Ishikawa (cell line): ENCODE results near the gene SCARF2.

Source experiments
- CEBPB ChIP-seq: IDR thresholded peaks from 2 replicates; pipeline ENCODE4 v1.6.1; 2012
- CREB1 ChIP-seq: IDR thresholded peaks from 2 replicates; pipeline ENCODE4 v1.6.1; 2012; ENCODE audit warnings: low read depth
- EGR1 ChIP-seq: IDR thresholded peaks from 2 replicates; pipeline ENCODE4 v1.6.1; 2012
- EP300 ChIP-seq: IDR thresholded peaks from 2 replicates; pipeline ENCODE4 v1.6.1; 2012; ENCODE audit warnings: borderline replicate concordance
- FOXM1 ChIP-seq: IDR thresholded peaks from 2 replicates; pipeline ENCODE4 v1.6.1; 2012; ENCODE audit warnings: low read depth, borderline replicate concordance
- NFIC ChIP-seq: IDR thresholded peaks from 2 replicates; pipeline ENCODE4 v1.6.1; 2012
- RAD21 ChIP-seq: IDR thresholded peaks from 2 replicates; pipeline ENCODE4 v1.6.1; 2012; ENCODE audit warnings: low read depth
- TAF1 ChIP-seq: IDR thresholded peaks from 2 replicates; pipeline ENCODE4 v1.6.1; 2012; ENCODE audit warnings: low read depth, mild to moderate bottlenecking
- TCF12 ChIP-seq: IDR thresholded peaks from 2 replicates; pipeline ENCODE4 v1.6.1; 2012; ENCODE audit warnings: low read depth
- TEAD4 ChIP-seq: IDR thresholded peaks from 2 replicates; pipeline ENCODE4 v1.6.1; 2012
- USF1 ChIP-seq: IDR thresholded peaks from 2 replicates; pipeline ENCODE4 v1.6.1; 2012
- YY1 ChIP-seq: IDR thresholded peaks from 2 replicates; pipeline ENCODE4 v1.6.1; 2012; ENCODE audit warnings: low read depth
- ZBTB7A ChIP-seq: IDR thresholded peaks from 2 replicates; pipeline ENCODE4 v1.6.1; 2012; ENCODE audit warnings: low read depth
- TF ChIP-seq, protein P1 (sequence below): IDR thresholded peaks from 2 replicates; pipeline ENCODE4 v1.6.1; 2012
- TF ChIP-seq, protein P2 (sequence below): IDR thresholded peaks from 2 replicates; pipeline ENCODE4 v1.6.1; 2012; ENCODE audit warnings: low read depth, mild to moderate bottlenecking

The SCARF2 gene

GRCh38 chr22:20386336-20386735 is 51.3 kb downstream of the SCARF2 start:
- TF ChIP-seq EGR1 (no peak), YY1 (no peak), NFIC (no peak), CREB1 (no peak), FOXM1 (no peak), USF1 (no peak), RAD21 (no peak)
- TF ChIP-seq, protein P1, sequence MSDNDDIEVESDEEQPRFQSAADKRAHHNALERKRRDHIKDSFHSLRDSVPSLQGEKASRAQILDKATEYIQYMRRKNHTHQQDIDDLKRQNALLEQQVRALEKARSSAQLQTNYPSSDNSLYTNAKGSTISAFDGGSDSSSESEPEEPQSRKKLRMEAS, result no peak

DNA sequence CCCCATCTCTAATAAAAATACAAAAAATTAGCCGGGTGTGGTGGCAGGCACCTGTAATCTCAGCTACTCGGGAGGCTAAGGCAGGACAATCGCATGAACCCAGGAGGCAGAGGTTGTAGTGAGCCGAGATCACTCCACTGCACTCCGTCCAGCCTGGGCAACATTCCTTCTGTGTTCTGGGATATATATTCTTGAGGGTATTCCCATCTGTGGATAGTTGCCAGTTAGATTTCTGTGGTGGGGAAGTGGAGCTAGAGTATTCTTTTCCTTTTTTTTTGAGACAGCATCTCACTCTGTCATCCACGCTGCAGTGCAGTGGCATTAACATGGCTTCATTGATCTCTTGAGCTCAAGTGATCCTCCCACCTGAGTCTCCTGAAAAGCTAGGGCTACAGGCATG is 52.8 kb downstream of the SCARF2 start:
- TF ChIP-seq TCF12 (no peak), TEAD4 (no peak), RAD21 (no peak)

DNA sequence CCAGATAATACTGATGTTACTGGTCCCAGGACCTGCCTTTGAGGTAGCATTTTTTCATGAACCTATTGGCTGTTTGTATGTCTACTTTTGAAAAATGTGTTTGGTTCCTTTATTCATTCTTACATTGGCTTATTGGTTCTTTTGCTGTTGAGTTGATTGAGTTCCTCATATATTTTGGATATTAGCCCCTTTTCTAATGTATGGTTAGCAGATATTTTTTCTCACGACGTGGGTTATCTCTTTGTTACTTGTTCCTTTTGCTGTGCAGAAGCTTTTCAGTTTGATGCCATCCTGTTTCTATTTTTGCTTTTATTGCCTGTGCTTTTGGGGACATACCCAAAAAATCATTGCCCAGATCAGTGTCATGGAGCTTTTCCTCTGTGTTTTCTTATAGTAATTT is 53.5 kb downstream of the SCARF2 start:
- no peak for TF ChIP-seq ZBTB7A
- TF ChIP-seq RAD21, result no peak
- no peak for TF ChIP-seq TCF12
- no peak for TF ChIP-seq YY1
- no peak for TF ChIP-seq USF1
- no peak for TF ChIP-seq CEBPB
- TF ChIP-seq, protein P1, result no peak
- TF ChIP-seq CREB1, result no peak
- TF ChIP-seq EGR1, result no peak
- TF ChIP-seq, protein P2, sequence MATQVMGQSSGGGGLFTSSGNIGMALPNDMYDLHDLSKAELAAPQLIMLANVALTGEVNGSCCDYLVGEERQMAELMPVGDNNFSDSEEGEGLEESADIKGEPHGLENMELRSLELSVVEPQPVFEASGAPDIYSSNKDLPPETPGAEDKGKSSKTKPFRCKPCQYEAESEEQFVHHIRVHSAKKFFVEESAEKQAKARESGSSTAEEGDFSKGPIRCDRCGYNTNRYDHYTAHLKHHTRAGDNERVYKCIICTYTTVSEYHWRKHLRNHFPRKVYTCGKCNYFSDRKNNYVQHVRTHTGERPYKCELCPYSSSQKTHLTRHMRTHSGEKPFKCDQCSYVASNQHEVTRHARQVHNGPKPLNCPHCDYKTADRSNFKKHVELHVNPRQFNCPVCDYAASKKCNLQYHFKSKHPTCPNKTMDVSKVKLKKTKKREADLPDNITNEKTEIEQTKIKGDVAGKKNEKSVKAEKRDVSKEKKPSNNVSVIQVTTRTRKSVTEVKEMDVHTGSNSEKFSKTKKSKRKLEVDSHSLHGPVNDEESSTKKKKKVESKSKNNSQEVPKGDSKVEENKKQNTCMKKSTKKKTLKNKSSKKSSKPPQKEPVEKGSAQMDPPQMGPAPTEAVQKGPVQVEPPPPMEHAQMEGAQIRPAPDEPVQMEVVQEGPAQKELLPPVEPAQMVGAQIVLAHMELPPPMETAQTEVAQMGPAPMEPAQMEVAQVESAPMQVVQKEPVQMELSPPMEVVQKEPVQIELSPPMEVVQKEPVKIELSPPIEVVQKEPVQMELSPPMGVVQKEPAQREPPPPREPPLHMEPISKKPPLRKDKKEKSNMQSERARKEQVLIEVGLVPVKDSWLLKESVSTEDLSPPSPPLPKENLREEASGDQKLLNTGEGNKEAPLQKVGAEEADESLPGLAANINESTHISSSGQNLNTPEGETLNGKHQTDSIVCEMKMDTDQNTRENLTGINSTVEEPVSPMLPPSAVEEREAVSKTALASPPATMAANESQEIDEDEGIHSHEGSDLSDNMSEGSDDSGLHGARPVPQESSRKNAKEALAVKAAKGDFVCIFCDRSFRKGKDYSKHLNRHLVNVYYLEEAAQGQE, result no peak
- TF ChIP-seq EP300, result no peak
- no peak for TF ChIP-seq TAF1
- TF ChIP-seq NFIC, result no peak
- no peak for TF ChIP-seq TEAD4
- TF ChIP-seq FOXM1, result no peak

GRCh38 chr22:20383538-20383937 is 54.1 kb downstream of the SCARF2 start:
- TF ChIP-seq ZBTB7A (no peak), EP300 (no peak), FOXM1 (no peak), RAD21 (no peak), NFIC (no peak), TEAD4 (no peak), YY1 (no peak), TCF12 (no peak), CEBPB (no peak), EGR1 (no peak), TAF1 (no peak), USF1 (no peak), CREB1 (no peak)
- TF ChIP-seq, protein P2, result no peak
- TF ChIP-seq, protein P1, result no peak

DNA sequence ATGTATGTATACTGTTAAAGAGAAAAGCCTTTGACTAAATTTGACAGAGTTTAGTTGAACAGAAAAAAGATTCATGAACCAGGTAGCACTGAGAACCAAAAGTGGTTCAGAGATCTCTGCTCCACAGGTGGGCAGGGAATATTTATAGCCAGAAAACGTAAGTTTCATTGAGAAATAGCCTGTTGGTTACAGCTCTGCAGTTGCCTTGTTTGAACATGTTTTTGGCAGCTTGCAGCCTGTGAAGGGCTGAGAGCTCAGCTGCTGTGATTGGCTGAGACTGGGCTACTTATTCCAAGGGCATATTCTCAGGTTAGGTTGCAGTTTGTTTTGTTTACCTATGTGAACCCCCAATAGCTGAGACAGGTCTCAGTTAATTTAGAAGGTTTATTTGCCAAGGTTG is 57.1 kb downstream of the SCARF2 start:
- no peak for TF ChIP-seq TAF1
- TF ChIP-seq USF1, result no peak
- TF ChIP-seq RAD21, result no peak
- no peak for TF ChIP-seq EP300
- TF ChIP-seq YY1, result no peak
- no peak for TF ChIP-seq CREB1
- TF ChIP-seq, protein P1, result no peak
- TF ChIP-seq, protein P2, result no peak
- no peak for TF ChIP-seq EGR1
- no peak for TF ChIP-seq CEBPB
- TF ChIP-seq NFIC, result no peak
